Panc1 (cell line): Measurements from ENCODE around the gene SLC6A19. TPM values are rescaled to one million over a fixed set of nuclear protein-coding genes. Genes with fewer than 3 reads are reported as not detected.

ENCODE experiments used
- ATAC-seq: fragments of 200-7000 bp; cut with Tn5 transposase; 2 replicates; pipeline ENCODE4 v1.9.1; 2020; ENCODE audit warnings: mild to moderate bottlenecking, moderate library complexity
- BruUV-seq: library from RNA; stranded (reverse); fragments of 400-500 nt; replicated peaks from 2 replicates; lab custom pipeline; 2021; lab: Mats Ljungman, UMichigan
- CTCF ChIA-PET: fragments of 300-600 bp; sonication (Branson Sonifier 250); formaldehyde crosslinking; loops from one replicate; lab custom pipeline; 2022; ENCODE audit warnings: antibody characterized with exemption; lab: Charles Lee
- POLR2A ChIA-PET: fragments of 300-600 bp; sonication (Branson Sonifier 250); formaldehyde crosslinking; loops from one replicate; lab custom pipeline; 2022; ENCODE audit warnings: antibody characterized with exemption; lab: Charles Lee
- DNase-seq: peaks from one replicate; pipeline ENCODE4 v3.0.0-alpha.2; 2010; ENCODE audit warnings: low read depth, low spot score
- H3K27ac ChIP-seq: 2 replicates; pipeline ENCODE4 v1.5.1; 2011; ENCODE audit warnings: mild to moderate bottlenecking, low read length, inconsistent platforms
- H3K27me3 ChIP-seq: fragments of 200-500 bp; sonication (Bioruptor generic); 2 replicates; pipeline ENCODE4 v1.6.0; 2014; ENCODE audit warnings: low read length, inconsistent platforms; ENCODE audit not compliant: control insufficient read depth, insufficient read depth
- H3K36me3 ChIP-seq: fragments of 200-500 bp; sonication (Bioruptor generic); 2 replicates; pipeline ENCODE4 v1.5.1; 2014; ENCODE audit warnings: inconsistent platforms, mild to moderate bottlenecking, low read length, moderate library complexity; ENCODE audit not compliant: control insufficient read depth, insufficient read depth
- H3K4me1 ChIP-seq: 2 replicates; pipeline ENCODE4 v1.5.1; 2011; ENCODE audit warnings: inconsistent platforms, mild to moderate bottlenecking, low read length, moderate library complexity; ENCODE audit not compliant: control insufficient read depth, insufficient read depth
- H3K4me3 ChIP-seq, 2 experiments: 2 replicates each; pipeline ENCODE4 v1.5.1; 2011 to 2012; ENCODE audit warnings: low read depth in 2 of 2, low read length in 2 of 2, mild to moderate bottlenecking in 2 of 2, inconsistent platforms in 1 of 2, moderate library complexity in 1 of 2
- H3K9me3 ChIP-seq: fragments of 200-500 bp; sonication (Bioruptor generic); 2 replicates; pipeline ENCODE4 v1.5.1; 2014; ENCODE audit warnings: low read depth, mild to moderate bottlenecking, inconsistent platforms, low read length, moderate library complexity; ENCODE audit not compliant: control insufficient read depth, insufficient read depth
- POLR2AphosphoS5 ChIP-seq: IDR thresholded peaks from 2 replicates; pipeline ENCODE4 v1.6.1; 2012; ENCODE audit warnings: mild to moderate bottlenecking, low read depth, low read length, moderate library complexity
- SIN3A ChIP-seq: IDR thresholded peaks from 2 replicates; pipeline ENCODE4 v1.6.1; 2012; ENCODE audit warnings: low read depth, mild to moderate bottlenecking, low read length, moderate library complexity, borderline replicate concordance; ENCODE audit not compliant: insufficient read depth
- TCF7L2 ChIP-seq: IDR thresholded peaks from 2 replicates; pipeline ENCODE4 v1.6.1; 2011; ENCODE audit warnings: mild to moderate bottlenecking, low read depth, low read length, inconsistent platforms
- in situ Hi-C: cut with HindIII; loops from 2 replicates; pipeline ENCODE4 v1.10.0; 2016; ENCODE audit warnings: low sequenced_read_pairs, low pct_unique_long_range_greater_than_20kb
- intact Hi-C: fragments of 100-400 bp; cut with micrococcal nuclease; formaldehyde crosslinking; loops from one replicate; pipeline ENCODE4 v1.10.0; 2022; ENCODE audit not compliant: unreplicated experiment
- total RNA-seq: library from RNA; stranded (reverse); gene quantifications from one replicate; pipeline ENCODE4 v1.2.1, GENCODE V29; 2021; ENCODE audit not compliant: unreplicated experiment
- TF ChIP-seq, protein P1 (sequence below): fragments of 450-650 bp; IDR thresholded peaks from 2 replicates; pipeline ENCODE4 v1.5.1; 2017; ENCODE audit warnings: mild to moderate bottlenecking
- TF ChIP-seq, protein P2 (sequence below), 2 experiments: IDR thresholded peaks; 2 replicates each; pipeline ENCODE4 v1.6.1; 2011 to 2012; ENCODE audit warnings: low read depth in 2 of 2, control low read depth in 1 of 2, low read length in 1 of 2, mild to moderate bottlenecking in 1 of 2, moderate library complexity in 1 of 2; ENCODE audit not compliant: insufficient read depth in 1 of 2

The SLC6A19 gene
- total RNA-seq, 1 experiment from 2014 or later = 0.23 TPM

DNA sequence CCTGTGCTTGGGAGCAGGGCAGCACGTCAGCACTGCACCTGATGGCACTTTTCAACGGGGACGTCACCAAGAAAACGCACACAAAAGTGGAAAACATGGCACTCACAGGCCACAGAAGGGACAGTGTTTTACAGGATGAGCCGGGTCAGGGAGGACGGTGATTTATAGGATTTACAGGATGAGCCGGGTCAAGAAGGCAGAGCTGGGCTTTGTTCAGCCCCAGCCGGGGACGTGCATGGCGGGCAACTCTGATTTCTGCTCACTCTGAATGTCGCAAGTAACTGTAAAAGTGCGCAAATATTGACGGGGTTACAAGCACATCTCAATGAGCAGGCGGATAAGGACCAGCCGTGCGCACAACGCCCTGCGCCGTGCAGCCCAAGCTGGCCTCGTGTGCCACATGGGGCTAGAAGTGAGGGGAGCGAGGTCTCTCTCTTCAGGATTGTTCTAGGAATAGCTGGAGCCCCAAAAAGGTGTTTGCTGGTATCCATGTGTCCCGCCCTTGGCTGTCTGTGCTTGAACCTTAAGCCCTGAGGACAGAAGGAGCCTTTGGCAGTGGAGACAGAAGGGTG lies 40.2 kb downstream of the SLC6A19 start:
- DNase-seq = no peak
- CTCF ChIA-PET = no interaction called here

DNA sequence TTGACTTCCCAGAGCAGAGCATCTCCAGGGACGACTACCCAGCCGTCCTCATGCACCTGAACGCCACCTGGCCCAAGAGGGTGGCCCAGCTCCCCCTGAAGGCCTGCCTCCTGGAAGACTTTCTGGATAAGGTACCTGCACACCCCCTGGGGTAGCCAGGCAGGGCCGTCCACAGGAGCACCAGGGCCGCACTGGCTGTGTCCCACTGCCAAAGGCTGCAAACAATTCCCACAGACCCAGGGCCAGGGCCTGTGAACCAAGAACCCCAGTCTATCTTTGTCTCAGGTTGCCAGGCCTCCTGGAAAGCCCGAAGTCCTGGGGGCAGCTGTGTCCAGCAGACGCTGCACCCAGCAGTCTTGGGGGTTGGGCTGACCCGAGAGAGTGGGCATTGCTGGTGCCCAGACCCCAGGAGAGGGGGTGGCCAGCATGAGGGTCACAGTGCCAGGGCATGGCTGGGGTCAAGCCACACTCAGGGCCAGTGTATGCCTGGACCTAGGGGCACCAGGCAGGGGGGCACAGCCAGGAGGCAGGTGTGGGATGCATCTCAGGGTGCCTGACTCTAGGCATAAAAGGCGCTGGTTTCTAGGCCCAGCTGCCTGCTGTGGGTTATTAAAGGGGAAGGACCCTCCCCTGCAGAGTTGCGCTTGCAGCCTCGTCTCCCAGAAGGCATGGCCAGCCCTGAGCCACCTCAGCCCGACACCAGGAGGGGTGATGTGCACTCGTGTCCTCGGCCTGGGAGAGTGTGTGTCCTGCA lies 41.5 kb downstream of the SLC6A19 start:
- H3K4me3 ChIP-seq = no peak overlapping the region
- TF ChIP-seq SIN3A (no peak), POLR2AphosphoS5 (no peak), TCF7L2 (no peak)
- TF ChIP-seq, protein P1, sequence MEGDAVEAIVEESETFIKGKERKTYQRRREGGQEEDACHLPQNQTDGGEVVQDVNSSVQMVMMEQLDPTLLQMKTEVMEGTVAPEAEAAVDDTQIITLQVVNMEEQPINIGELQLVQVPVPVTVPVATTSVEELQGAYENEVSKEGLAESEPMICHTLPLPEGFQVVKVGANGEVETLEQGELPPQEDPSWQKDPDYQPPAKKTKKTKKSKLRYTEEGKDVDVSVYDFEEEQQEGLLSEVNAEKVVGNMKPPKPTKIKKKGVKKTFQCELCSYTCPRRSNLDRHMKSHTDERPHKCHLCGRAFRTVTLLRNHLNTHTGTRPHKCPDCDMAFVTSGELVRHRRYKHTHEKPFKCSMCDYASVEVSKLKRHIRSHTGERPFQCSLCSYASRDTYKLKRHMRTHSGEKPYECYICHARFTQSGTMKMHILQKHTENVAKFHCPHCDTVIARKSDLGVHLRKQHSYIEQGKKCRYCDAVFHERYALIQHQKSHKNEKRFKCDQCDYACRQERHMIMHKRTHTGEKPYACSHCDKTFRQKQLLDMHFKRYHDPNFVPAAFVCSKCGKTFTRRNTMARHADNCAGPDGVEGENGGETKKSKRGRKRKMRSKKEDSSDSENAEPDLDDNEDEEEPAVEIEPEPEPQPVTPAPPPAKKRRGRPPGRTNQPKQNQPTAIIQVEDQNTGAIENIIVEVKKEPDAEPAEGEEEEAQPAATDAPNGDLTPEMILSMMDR = no peak
- TF ChIP-seq, protein P2, sequence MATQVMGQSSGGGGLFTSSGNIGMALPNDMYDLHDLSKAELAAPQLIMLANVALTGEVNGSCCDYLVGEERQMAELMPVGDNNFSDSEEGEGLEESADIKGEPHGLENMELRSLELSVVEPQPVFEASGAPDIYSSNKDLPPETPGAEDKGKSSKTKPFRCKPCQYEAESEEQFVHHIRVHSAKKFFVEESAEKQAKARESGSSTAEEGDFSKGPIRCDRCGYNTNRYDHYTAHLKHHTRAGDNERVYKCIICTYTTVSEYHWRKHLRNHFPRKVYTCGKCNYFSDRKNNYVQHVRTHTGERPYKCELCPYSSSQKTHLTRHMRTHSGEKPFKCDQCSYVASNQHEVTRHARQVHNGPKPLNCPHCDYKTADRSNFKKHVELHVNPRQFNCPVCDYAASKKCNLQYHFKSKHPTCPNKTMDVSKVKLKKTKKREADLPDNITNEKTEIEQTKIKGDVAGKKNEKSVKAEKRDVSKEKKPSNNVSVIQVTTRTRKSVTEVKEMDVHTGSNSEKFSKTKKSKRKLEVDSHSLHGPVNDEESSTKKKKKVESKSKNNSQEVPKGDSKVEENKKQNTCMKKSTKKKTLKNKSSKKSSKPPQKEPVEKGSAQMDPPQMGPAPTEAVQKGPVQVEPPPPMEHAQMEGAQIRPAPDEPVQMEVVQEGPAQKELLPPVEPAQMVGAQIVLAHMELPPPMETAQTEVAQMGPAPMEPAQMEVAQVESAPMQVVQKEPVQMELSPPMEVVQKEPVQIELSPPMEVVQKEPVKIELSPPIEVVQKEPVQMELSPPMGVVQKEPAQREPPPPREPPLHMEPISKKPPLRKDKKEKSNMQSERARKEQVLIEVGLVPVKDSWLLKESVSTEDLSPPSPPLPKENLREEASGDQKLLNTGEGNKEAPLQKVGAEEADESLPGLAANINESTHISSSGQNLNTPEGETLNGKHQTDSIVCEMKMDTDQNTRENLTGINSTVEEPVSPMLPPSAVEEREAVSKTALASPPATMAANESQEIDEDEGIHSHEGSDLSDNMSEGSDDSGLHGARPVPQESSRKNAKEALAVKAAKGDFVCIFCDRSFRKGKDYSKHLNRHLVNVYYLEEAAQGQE (IDR thresholded peaks at IDR 0.05; ENCODE audit: insufficient read depth in 1 of 2, low read depth in 2 of 2, low read length in 1 of 2) = no peak
- no peak for ATAC-seq
- no peaks in the 10 kb centered on the region for H3K9me3 ChIP-seq
- POLR2A ChIA-PET = no interaction called here
- no peaks in the 10 kb centered on the region; the same call in 1 of the 2 replicates for H3K27me3 ChIP-seq
- H3K36me3 ChIP-seq = no peaks in the 10 kb centered on the region
- in situ Hi-C loops = no loop called here
- intact Hi-C loops = loop anchor here (10.0 kb wide), 1 partner anchor 78 kb away; no protein-coding TSS in a partner anchor
- no peak for DNase-seq
- no peak overlapping the region for H3K27ac ChIP-seq
- BruUV-seq = no TSS peak
- CTCF ChIA-PET = no interaction called here
- H3K4me1 ChIP-seq = no peaks in the 10 kb centered on the region

More for the DNA sequence above, 40.2 kb downstream of the SLC6A19 start:
- H3K9me3 ChIP-seq = no peaks in the 10 kb centered on the region; the same call in 1 of the 2 replicates
- no peak overlapping the region for H3K27ac ChIP-seq
- ATAC-seq = no peak
- no peaks in the 10 kb centered on the region; the same call in 1 of the 2 replicates for H3K27me3 ChIP-seq
- no peaks in the 10 kb centered on the region for H3K36me3 ChIP-seq
- no peak overlapping the region for H3K4me3 ChIP-seq
- in situ Hi-C loops (no loop called here), intact Hi-C loops (loop anchor here (10.0 kb wide), 1 partner anchor 77 kb away; no protein-coding TSS in a partner anchor)
- TF ChIP-seq, protein P1 = no peak
- TF ChIP-seq SIN3A = no peak
- TF ChIP-seq, protein P2 (IDR thresholded peaks at IDR 0.05; ENCODE audit: insufficient read depth in 1 of 2, low read depth in 2 of 2, low read length in 1 of 2) = no peak
- no peak for TF ChIP-seq TCF7L2
- no peak for TF ChIP-seq POLR2AphosphoS5
- POLR2A ChIA-PET = no interaction called here
- no TSS peak for BruUV-seq
- H3K4me1 ChIP-seq = no peaks in the 10 kb centered on the region
